Mesendoderm (in vitro differentiated cells): ENCODE measurements around the gene RIMBP3C.
"Not testable (repeated sequence)": the region's sequence is repeated elsewhere in the genome, so short reads cannot be mapped to it uniquely, and the experiment has no call there.

Experiments
- DNase-seq: peaks from one replicate; pipeline ENCODE4 v3.0.0; 2013
- H2AK5ac ChIP-seq: 2 replicates; pipeline ENCODE4 v1.6.1; 2013; ENCODE audit warnings: low read length, inconsistent platforms
- H2BK120ac ChIP-seq: 2 replicates; pipeline ENCODE4 v1.6.1; 2013; ENCODE audit warnings: low read depth, mild to moderate bottlenecking, low read length, moderate library complexity, mixed read lengths
- H2BK15ac ChIP-seq: replicated peaks from 2 replicates; pipeline ENCODE4 v1.6.1; 2013; ENCODE audit warnings: low read depth, mild to moderate bottlenecking, moderate library complexity
- H2BK5ac ChIP-seq: 2 replicates; pipeline ENCODE4 v1.6.1; 2013; ENCODE audit warnings: low read length, inconsistent platforms
- H3K18ac ChIP-seq: 2 replicates; pipeline ENCODE4 v1.6.1; 2013; ENCODE audit warnings: mild to moderate bottlenecking, low read length, mixed read lengths
- H3K23ac ChIP-seq: one replicate; pipeline ENCODE4 v1.6.1; 2013; ENCODE audit warnings: low read length
- H3K27ac ChIP-seq: 2 replicates; pipeline ENCODE4 v1.5.1; 2013; ENCODE audit warnings: low read depth, mild to moderate bottlenecking, inconsistent platforms, low read length, moderate library complexity
- H3K27me3 ChIP-seq: 2 replicates; pipeline ENCODE4 v1.6.1; 2013; ENCODE audit warnings: low read length, control low read depth, mild to moderate bottlenecking, inconsistent platforms; ENCODE audit not compliant: insufficient read depth, poor library complexity
- H3K36me3 ChIP-seq: 2 replicates; pipeline ENCODE4 v1.6.1; 2013; ENCODE audit warnings: low read length, inconsistent platforms; ENCODE audit not compliant: control insufficient read depth, insufficient read depth
- H3K4ac ChIP-seq: one replicate; pipeline ENCODE4 v1.6.1; 2013; ENCODE audit warnings: low read depth, mild to moderate bottlenecking, low read length, moderate library complexity
- H3K4me1 ChIP-seq: 2 replicates; pipeline ENCODE4 v1.6.1; 2013; ENCODE audit warnings: low read depth, low read length, inconsistent platforms; ENCODE audit not compliant: control insufficient read depth
- H3K4me2 ChIP-seq: 2 replicates; pipeline ENCODE4 v1.6.1; 2013; ENCODE audit warnings: low read length
- H3K4me3 ChIP-seq: 2 replicates; pipeline ENCODE4 v1.5.1; 2013; ENCODE audit warnings: mild to moderate bottlenecking, low read length
- H3K56ac ChIP-seq: one replicate; pipeline ENCODE4 v1.6.1; 2013; ENCODE audit warnings: low read length
- H3K79me1 ChIP-seq: 2 replicates; pipeline ENCODE4 v1.6.1; 2013; ENCODE audit warnings: low read length, inconsistent platforms
- H3K79me2 ChIP-seq: 2 replicates; pipeline ENCODE4 v1.6.1; 2013; ENCODE audit warnings: mild to moderate bottlenecking, low read length; ENCODE audit not compliant: control insufficient read depth, insufficient read depth
- H3K9ac ChIP-seq: 2 replicates; pipeline ENCODE4 v1.6.1; 2013; ENCODE audit warnings: low read length, inconsistent platforms
- H4K5ac ChIP-seq: one replicate; pipeline ENCODE4 v1.6.1; 2013; ENCODE audit warnings: low read length
- H4K8ac ChIP-seq: one replicate; pipeline ENCODE4 v1.6.1; 2013; ENCODE audit warnings: low read depth, mild to moderate bottlenecking, control low read depth, low read length, moderate library complexity
- WGBS: extraction: QIAGEN DNeasy Blood & Tissue Kit; methylation state at CpG from one replicate; pipeline ENCODE4 v1.1.7; 2013; ENCODE audit warnings: low lambda C conversion rate, missing lambda C conversion rate; ENCODE audit not compliant: insufficient coverage; ENCODE audit errors: extremely low coverage; 5-methylcytosine and 5-hydroxymethylcytosine counted together

The RIMBP3C gene

DNA sequence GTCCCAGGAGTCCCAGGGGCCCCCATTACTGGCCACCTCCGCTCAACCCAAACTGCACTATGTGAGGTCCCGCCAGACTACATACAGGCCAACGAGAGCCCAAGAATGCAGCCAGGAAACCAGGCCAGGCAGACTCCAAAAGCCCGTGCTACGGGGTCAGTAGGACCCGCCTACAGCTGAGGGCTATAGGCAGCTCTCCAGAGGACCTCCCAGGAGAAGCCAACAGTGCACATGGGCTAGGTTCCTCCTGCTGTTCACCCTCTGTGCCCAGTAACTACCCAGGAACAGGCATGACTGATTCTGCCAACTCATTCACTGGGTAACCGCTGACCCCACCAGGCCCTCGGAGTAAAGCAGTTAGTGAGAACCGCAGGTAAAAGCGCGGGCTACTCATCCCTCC lies 39.2 kb downstream of the RIMBP3C start:
- H3K79me1 ChIP-seq, H3K27ac ChIP-seq, H2BK120ac ChIP-seq, H3K36me3 ChIP-seq, H4K8ac ChIP-seq, H3K4me1 ChIP-seq, H4K5ac ChIP-seq, H2AK5ac ChIP-seq, H3K18ac ChIP-seq, H3K23ac ChIP-seq, H3K79me2 ChIP-seq, H3K4ac ChIP-seq, H3K27me3 ChIP-seq, H3K9ac ChIP-seq, DNase-seq, H3K56ac ChIP-seq, H3K4me2 ChIP-seq, H2BK5ac ChIP-seq, H2BK15ac ChIP-seq, H3K4me3 ChIP-seq: not testable (repeated sequence)
- no CpG with 5 or more reads among the region's 11 CpGs for WGBS

DNA sequence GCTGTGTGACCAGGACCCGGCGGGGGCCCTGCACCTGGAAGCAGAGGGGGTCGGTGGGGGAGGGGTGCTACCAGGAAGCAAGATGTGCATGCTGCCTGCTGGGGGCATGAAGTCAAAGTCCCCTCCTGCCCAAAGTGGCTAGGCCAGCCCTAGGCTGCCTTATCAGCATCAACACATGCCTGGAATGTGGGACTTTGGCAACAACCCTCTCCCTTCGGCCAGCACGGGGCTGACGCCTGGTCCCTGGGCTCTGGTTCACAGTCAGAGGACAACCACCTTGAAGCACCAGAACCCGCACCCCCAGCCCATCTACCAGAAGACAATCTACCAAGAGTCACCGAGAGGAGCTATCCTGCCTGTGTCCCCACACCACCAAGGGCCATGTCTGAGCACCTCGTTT lies 40.9 kb downstream of the RIMBP3C start:
- H4K8ac ChIP-seq, H3K4me1 ChIP-seq, H3K27ac ChIP-seq, H4K5ac ChIP-seq, DNase-seq, H3K27me3 ChIP-seq, H3K79me2 ChIP-seq, H3K4me3 ChIP-seq, H3K79me1 ChIP-seq, H2BK120ac ChIP-seq, H3K9ac ChIP-seq, H3K4me2 ChIP-seq, H2BK5ac ChIP-seq, H3K36me3 ChIP-seq, H2BK15ac ChIP-seq, H3K56ac ChIP-seq, H3K18ac ChIP-seq, H3K4ac ChIP-seq, H3K23ac ChIP-seq, H2AK5ac ChIP-seq: not testable (repeated sequence)
- no CpG with 5 or more reads among the region's 9 CpGs for WGBS

DNA sequence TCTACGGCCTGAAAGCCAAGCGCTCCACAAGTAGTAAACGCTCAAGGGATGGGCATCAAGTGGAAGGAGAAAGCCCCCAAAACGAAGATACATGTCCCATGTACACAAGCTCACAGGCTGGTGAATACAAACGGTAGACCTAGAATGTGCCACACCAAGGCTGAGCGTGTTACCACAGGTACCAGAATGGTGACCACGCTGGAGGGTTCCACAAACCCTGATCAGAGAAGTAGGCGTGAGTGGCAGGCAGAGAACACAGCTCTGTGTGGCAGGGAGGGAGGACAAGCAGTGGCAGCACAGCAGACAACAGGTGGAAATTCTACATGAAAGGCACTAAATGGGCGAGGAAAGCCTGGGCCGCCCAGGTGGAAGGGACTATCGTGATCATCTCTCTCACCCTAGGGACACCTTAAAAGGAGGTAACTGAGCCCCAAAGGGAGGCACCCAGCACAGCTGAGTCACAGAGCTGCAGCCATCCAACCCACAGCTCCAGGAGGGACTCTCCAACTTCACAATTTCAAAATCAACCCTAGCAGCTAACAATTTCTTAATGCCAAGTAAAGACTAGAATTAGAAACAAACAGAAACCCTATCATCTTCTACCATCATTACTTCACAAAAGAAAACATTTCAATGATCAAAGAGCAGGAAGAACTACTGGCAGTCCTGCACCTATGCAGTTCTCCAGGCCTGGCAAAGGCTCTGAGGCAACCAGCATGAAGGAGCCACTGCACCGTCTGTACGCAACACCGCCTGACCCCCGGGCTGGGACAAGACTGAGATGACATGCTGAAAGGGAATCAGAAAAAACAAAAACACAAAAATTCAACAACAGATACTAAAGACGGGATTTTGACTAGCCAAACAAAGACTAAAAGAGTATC lies 51.4 kb downstream of the RIMBP3C start:
- not testable (repeated sequence) for H3K56ac ChIP-seq, H3K79me1 ChIP-seq, H3K9ac ChIP-seq, H2BK120ac ChIP-seq, H2AK5ac ChIP-seq, H3K27me3 ChIP-seq, H4K8ac ChIP-seq, DNase-seq, H4K5ac ChIP-seq, H2BK5ac ChIP-seq, H3K4me1 ChIP-seq, H3K4me3 ChIP-seq, H2BK15ac ChIP-seq, H3K4ac ChIP-seq, H3K23ac ChIP-seq, H3K36me3 ChIP-seq, H3K4me2 ChIP-seq, H3K27ac ChIP-seq, H3K18ac ChIP-seq, H3K79me2 ChIP-seq
- no CpG with 5 or more reads among the region's 16 CpGs for WGBS

DNA sequence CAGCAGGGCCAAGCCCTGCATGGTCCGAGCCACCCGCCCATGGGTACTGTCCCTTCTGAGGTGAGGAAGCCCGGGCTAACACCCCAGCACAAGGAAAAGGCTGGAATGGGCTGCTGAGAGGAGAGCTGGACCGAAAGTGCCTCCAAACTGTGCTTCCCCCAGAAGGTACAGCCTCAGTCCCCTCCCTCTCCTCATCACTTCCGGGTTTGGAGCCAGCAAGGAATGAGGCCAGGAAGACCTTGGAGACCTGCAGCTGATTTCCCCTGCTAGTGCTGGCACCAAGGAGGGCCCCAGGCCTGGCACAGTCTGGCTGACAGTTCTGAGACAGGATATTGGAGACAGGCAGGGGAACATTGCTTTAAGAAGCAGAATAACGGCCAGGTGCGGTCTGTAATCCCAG lies 52.8 kb downstream of the RIMBP3C start:
- not testable (repeated sequence) for H3K4me2 ChIP-seq, H3K23ac ChIP-seq, H3K56ac ChIP-seq, H3K79me1 ChIP-seq, H3K4me1 ChIP-seq, H2AK5ac ChIP-seq, H3K27me3 ChIP-seq, H2BK15ac ChIP-seq, DNase-seq, H3K4me3 ChIP-seq, H3K9ac ChIP-seq, H3K27ac ChIP-seq, H3K79me2 ChIP-seq, H4K8ac ChIP-seq, H3K18ac ChIP-seq, H2BK5ac ChIP-seq, H4K5ac ChIP-seq, H3K36me3 ChIP-seq, H2BK120ac ChIP-seq, H3K4ac ChIP-seq
- WGBS: no CpG with 5 or more reads among the region's 7 CpGs

DNA sequence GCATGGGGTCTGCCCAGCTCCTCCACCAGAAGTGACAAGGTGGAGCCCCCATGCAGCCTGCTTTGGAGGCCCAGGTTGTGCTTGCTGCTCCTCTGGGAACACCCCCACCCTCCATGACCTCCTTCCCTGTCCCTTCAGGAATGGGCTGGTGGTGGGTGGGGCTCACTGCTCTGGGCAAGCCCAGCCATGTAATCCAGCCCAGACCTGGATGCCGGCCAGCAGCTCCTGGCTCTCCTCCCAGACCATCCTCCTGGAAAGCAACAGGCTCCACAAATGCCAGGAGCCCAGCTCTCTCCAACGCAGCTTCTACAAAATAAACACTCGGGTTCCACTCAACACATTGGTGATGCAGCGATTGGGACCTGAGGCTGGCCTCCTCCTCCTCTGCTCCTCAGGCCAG lies 53.3 kb downstream of the RIMBP3C start:
- H3K4ac ChIP-seq, H3K23ac ChIP-seq, H3K4me2 ChIP-seq, H3K27ac ChIP-seq, H2BK120ac ChIP-seq, DNase-seq, H3K4me1 ChIP-seq, H3K27me3 ChIP-seq, H3K79me1 ChIP-seq, H3K4me3 ChIP-seq, H3K18ac ChIP-seq, H4K8ac ChIP-seq, H3K79me2 ChIP-seq, H2BK5ac ChIP-seq, H3K36me3 ChIP-seq, H3K9ac ChIP-seq, H4K5ac ChIP-seq, H2AK5ac ChIP-seq, H3K56ac ChIP-seq, H2BK15ac ChIP-seq: not testable (repeated sequence)
- no CpG with 5 or more reads among the region's 4 CpGs for WGBS
